ENCODE data around the gene GIPC2. TPM values are rescaled to one million over a fixed set of nuclear protein-coding genes. Genes with fewer than 3 reads are reported as not detected.

Gene GIPC2
- total RNA-seq, 4 donors from 2014 or later = 0.67 to 1.5 (median 1.3) TPM

DNA sequence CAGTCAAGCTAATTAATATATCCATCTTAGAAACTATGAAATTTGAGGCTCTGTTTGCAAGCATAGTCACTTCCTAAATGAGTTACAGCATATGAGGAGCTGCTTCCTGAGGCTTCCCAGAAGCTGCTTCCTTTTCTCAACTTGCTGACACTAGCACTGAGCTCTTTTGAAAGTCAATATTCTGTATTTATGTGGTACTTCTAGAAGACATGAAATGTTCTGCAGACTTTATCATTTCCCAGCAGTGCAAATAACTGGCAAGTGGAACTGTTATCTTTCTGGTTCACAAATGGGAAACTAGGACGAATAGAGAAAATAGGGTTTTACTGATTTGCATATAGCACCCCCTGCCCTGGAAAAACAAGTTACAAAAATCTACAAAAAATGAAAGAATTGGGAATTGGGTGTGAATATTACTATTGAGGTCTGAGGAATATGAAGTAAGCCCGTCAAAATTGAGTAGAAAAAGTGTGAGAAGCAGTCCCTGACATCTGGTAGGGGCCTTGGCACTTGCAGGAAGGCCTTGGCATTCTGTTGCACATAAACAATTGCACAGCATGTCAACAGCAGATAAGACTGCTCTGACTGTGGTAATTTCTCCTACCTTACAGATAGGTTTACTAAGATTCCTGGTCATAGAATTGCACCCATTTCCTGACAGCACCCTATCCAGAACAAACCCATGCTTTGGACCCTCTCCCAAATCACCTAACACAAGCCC is 7.1 kb downstream of the GIPC2 start:
- ATAC-seq (no peak), DNase-seq (no peak)
- intact Hi-C loops (cut with DNase I; ENCODE audit: low total_unique reads) = no loop called here
- Histone ChIP-seq H3K36me3 (no peaks in the 10 kb centered on the region), H3K27me3 (no peaks in the 10 kb centered on the region), H3K4me3 (no peak overlapping the region), H3K27ac (peak overlapping the region in 3 of 4 donors; percentile 31 to 49 (median 45)), H3K4me1 (peaks cover 22 to 25% of the 10 kb centered on the region in 2 donors), H3K9me3 (no peaks in the 10 kb centered on the region)
- TF ChIP-seq, protein P1, sequence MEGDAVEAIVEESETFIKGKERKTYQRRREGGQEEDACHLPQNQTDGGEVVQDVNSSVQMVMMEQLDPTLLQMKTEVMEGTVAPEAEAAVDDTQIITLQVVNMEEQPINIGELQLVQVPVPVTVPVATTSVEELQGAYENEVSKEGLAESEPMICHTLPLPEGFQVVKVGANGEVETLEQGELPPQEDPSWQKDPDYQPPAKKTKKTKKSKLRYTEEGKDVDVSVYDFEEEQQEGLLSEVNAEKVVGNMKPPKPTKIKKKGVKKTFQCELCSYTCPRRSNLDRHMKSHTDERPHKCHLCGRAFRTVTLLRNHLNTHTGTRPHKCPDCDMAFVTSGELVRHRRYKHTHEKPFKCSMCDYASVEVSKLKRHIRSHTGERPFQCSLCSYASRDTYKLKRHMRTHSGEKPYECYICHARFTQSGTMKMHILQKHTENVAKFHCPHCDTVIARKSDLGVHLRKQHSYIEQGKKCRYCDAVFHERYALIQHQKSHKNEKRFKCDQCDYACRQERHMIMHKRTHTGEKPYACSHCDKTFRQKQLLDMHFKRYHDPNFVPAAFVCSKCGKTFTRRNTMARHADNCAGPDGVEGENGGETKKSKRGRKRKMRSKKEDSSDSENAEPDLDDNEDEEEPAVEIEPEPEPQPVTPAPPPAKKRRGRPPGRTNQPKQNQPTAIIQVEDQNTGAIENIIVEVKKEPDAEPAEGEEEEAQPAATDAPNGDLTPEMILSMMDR (IDR thresholded peaks at IDR 0.05 in 4 of 5, conservative IDR thresholded peaks at IDR 0.05 in 1 of 5) = no peak
- no peak for TF ChIP-seq POLR2A (IDR thresholded peaks at IDR 0.05)
- in situ Hi-C loops (cut with MboI; ENCODE audit: low sequenced_read_pairs in 4 of 4) = no loop called here

DNA sequence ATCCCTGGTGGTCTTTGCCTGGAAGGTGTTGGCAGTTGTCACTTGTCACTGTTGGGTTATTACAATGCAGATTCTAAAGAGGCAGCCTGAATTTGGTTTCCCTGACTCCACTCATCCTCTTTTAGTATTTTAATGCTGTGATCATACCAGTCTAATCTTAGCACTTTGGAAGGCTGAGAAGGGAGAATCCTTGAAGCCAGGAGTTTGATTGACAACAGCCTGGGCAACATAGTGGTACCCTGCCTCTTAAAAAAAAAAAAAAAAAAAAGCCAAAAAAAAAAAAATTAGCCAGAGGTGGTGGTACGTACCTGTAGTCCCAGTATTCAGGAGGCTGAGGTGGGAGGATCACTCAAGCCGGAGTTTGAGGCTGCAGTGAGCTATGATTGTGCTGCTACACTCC is 7.7 kb downstream of the GIPC2 start:
- DNase-seq (no peak), ATAC-seq (no peak)
- no peaks in the 10 kb centered on the region for H3K27me3 ChIP-seq
- no peaks in the 10 kb centered on the region for H3K9me3 ChIP-seq
- H3K4me3 ChIP-seq = no peak overlapping the region
- H3K36me3 ChIP-seq = no peaks in the 10 kb centered on the region
- intact Hi-C loops (cut with DNase I; ENCODE audit: low total_unique reads) = no loop called here
- H3K4me1 ChIP-seq = peaks cover 18 to 20% of the 10 kb centered on the region in 2 donors
- in situ Hi-C loops (cut with MboI; ENCODE audit: low sequenced_read_pairs in 4 of 4) = no loop called here
- H3K27ac ChIP-seq = peak overlapping the region in 2 of 4 donors; percentile 31 to 49
- TF ChIP-seq POLR2A (IDR thresholded peaks at IDR 0.05) = no peak
- TF ChIP-seq, protein P1 (IDR thresholded peaks at IDR 0.05 in 4 of 5, conservative IDR thresholded peaks at IDR 0.05 in 1 of 5) = no peak

DNA sequence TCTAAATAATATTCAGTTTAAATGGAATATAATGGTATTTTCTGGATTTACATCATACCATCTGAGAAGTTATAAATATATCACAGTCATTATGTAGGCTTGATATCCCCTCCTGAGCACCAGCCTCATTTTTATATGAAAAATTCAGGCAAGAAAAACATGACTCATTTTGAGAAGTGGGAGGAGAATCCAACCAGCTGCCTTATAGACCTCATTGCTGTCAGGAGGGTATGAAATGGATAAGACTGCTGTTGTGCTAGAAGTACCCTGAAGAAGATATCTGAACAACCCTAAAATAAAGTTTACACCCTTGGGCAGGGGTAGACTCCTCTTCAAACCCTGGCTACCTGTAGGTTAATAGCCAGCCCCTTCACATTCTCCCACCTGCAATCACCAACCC is 8.8 kb downstream of the GIPC2 start:
- intact Hi-C loops (cut with DNase I; ENCODE audit: low total_unique reads) (no loop called here), in situ Hi-C loops (cut with MboI; ENCODE audit: low sequenced_read_pairs in 4 of 4) (no loop called here)
- Histone ChIP-seq H3K36me3 (no peaks in the 10 kb centered on the region), H3K4me3 (no peak overlapping the region), H3K27ac (no peak overlapping the region), H3K9me3 (no peaks in the 10 kb centered on the region), H3K4me1 (peaks cover 14 to 18% of the 10 kb centered on the region in 2 donors), H3K27me3 (no peaks in the 10 kb centered on the region)
- DNase-seq = no peak
- ATAC-seq = no peak
- no peak for TF ChIP-seq POLR2A (IDR thresholded peaks at IDR 0.05)
- TF ChIP-seq, protein P1 (IDR thresholded peaks at IDR 0.05 in 4 of 5, conservative IDR thresholded peaks at IDR 0.05 in 1 of 5) = no peak

DNA sequence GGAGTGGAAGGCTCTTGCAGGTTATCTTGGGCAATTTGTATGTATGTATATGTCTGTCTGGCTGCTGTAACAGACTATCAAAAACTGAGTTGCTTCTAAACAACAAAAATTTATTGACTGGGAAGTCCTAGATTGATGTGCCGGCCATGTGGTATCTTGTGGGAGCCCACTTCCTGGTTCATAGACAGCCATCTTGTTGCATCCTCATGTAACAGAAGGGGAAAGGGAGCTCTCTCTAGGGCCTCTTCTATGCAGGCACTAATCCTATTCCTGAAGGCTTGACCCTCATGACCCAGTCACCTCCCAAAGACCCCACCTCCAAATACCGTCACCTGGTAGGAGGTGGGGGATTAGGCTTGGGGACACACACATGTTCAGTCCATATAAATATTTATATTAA is 9.2 kb downstream of the GIPC2 start:
- no peak overlapping the region for H3K4me3 ChIP-seq
- peak overlapping the region in 1 of 4 donors; percentile 44 for H3K27ac ChIP-seq
- H3K36me3 ChIP-seq = no peaks in the 10 kb centered on the region
- peaks cover 14 to 18% of the 10 kb centered on the region in 2 donors for H3K4me1 ChIP-seq
- intact Hi-C loops (cut with DNase I; ENCODE audit: low total_unique reads) = no loop called here
- no peak for ATAC-seq
- in situ Hi-C loops (cut with MboI; ENCODE audit: low sequenced_read_pairs in 4 of 4) = no loop called here
- TF ChIP-seq POLR2A (IDR thresholded peaks at IDR 0.05) = no peak
- TF ChIP-seq, protein P1 (IDR thresholded peaks at IDR 0.05 in 4 of 5, conservative IDR thresholded peaks at IDR 0.05 in 1 of 5) = no peak
- H3K27me3 ChIP-seq = no peaks in the 10 kb centered on the region
- no peak for DNase-seq
- no peaks in the 10 kb centered on the region for H3K9me3 ChIP-seq

Measured in gastrocnemius medialis (tissue), 4 donors.